RWPE1 (cell line): ENCODE measurements around the gene PCDH1.
"Not testable (repeated sequence)": the region's sequence is repeated elsewhere in the genome, so short reads cannot be mapped to it uniquely, and the experiment has no call there.

Experiments
- CTCF ChIA-PET: fragments of 350-600 bp; sonication (Branson Sonifier 250); formaldehyde crosslinking; extraction: SDS; loops from one replicate; lab custom pipeline; 2021; lab: Yijun Ruan, JAX
- POLR2A ChIA-PET: fragments of 400-600 bp; formaldehyde crosslinking; extraction: SDS; loops from one replicate; lab custom pipeline; 2020; ENCODE audit warnings: antibody characterized with exemption; ENCODE audit not compliant: low non-redundant PET; lab: Yijun Ruan, JAX
- DNase-seq: peaks from one replicate; pipeline ENCODE4 v3.0.0; 2012; ENCODE audit warnings: low spot score
- H3K27ac ChIP-seq: fragments of 450-650 bp; 2 replicates; pipeline ENCODE4 v1.5.1; 2017
- CTCF ChIP-seq: fragments of 450-650 bp; conservative IDR thresholded peaks from 2 replicates; pipeline ENCODE4 v1.5.1; 2017; ENCODE audit warnings: low read depth, mild to moderate bottlenecking

The PCDH1 gene

GRCh38 chr5:141821430-141821925 lies 56.7 kb downstream of the PCDH1 start:
- CTCF ChIA-PET = interaction anchor here (0.7 to 3.7 kb wide), 4 partner anchors 10 to 119 kb away, joined by 4 to 17 read pairs (median 4); no protein-coding TSS in a partner anchor
- peak overlapping the region; percentile 74 for H3K27ac ChIP-seq
- TF ChIP-seq CTCF = no peak
- POLR2A ChIA-PET = interaction anchor here (0.8 kb wide), 1 partner anchor 28 kb away, joined by 6 read pairs; no protein-coding TSS in a partner anchor
- peak; percentile 99 for DNase-seq

GRCh38 chr5:141820686-141821085 lies 57.5 kb downstream of the PCDH1 start:
- not testable (repeated sequence) for DNase-seq
- ChIA-PET CTCF (interaction anchor here (0.6 to 3.7 kb wide), 3 partner anchors 9 to 169 kb away, joined by 7 to 17 read pairs (median 7); no protein-coding TSS in a partner anchor), POLR2A (interaction anchor here (0.8 kb wide), 1 partner anchor 29 kb away, joined by 6 read pairs; no protein-coding TSS in a partner anchor)
- H3K27ac ChIP-seq = peak overlapping the region; percentile 74; the same call in 1 of the 2 replicates

- CTCF ChIA-PET = interaction anchor here (0.8 to 4.4 kb wide), 3 partner anchors 14 to 153 kb away, joined by 3 to 43 read pairs (median 4); partner anchors contain the start of gene PCDH1
Observed at GRCh38 chr5:141817631-141818030, 60.6 kb downstream of the PCDH1 start.

GRCh38 chr5:141816598-141817399 lies 61.4 kb downstream of the PCDH1 start:
- H3K27ac ChIP-seq = no peak overlapping the region

More at GRCh38 chr5:141817631-141818030, 60.6 kb downstream of the PCDH1 start:
- DNase-seq = no peak
- H3K27ac ChIP-seq = no peak overlapping the region
- no peak for TF ChIP-seq CTCF
- POLR2A ChIA-PET = no interaction called here

GRCh38 chr5:141815796-141816180 lies 62.4 kb downstream of the PCDH1 start:
- ChIA-PET POLR2A (interaction anchor here (0.9 kb wide), 1 partner anchor 61 kb away, joined by 4 read pairs; no protein-coding TSS in a partner anchor), CTCF (interaction anchor here (0.7 to 4.4 kb wide), 7 partner anchors 58 to 242 kb away, joined by 3 to 43 read pairs (median 4); partner anchors contain the start of gene PCDH1)
- no peak for DNase-seq
- no peak for TF ChIP-seq CTCF
- no peak overlapping the region for H3K27ac ChIP-seq

More at GRCh38 chr5:141816598-141817399, 61.4 kb downstream of the PCDH1 start:
- no peak for TF ChIP-seq CTCF
- CTCF ChIA-PET = interaction anchor here (0.6 to 4.4 kb wide), 6 partner anchors 15 to 303 kb away, joined by 3 to 43 read pairs (median 4); partner anchors contain the start of gene PCDH1
- POLR2A ChIA-PET = interaction anchor here (0.7 to 0.9 kb wide), 2 partner anchors 60 to 123 kb away, joined by 4 read pairs; no protein-coding TSS in a partner anchor
- no peak for DNase-seq

GRCh38 chr5:141815051-141815795 lies 63.0 kb downstream of the PCDH1 start:
- H3K27ac ChIP-seq = no peak overlapping the region
- TF ChIP-seq CTCF = no peak
- ChIA-PET CTCF (interaction anchor here (0.6 to 4.4 kb wide), 12 partner anchors 33 to 325 kb away, joined by 3 to 43 read pairs (median 4); partner anchors contain the start of gene PCDH1), POLR2A (no interaction called here)
- no peak for DNase-seq
